Measurements from ENCODE around the gene MEAK7.

GRCh38 chr16:84499638-84500037 is 4.8 kb downstream of the MEAK7 start:
- no peak for TF ChIP-seq ZC3H10 (CRISPR knock-in tag; IDR thresholded peaks at IDR 0.05)
- TF ChIP-seq ZNF70 (CRISPR knock-in tag; IDR thresholded peaks at IDR 0.05): no peak
- no peak for TF ChIP-seq ARNTL (CRISPR knock-in tag; IDR thresholded peaks at IDR 0.05; ENCODE audit: borderline replicate concordance, low read depth)
- no peak for TF ChIP-seq RARB (CRISPR knock-in tag; IDR thresholded peaks at IDR 0.05)
- TF ChIP-seq, protein P1, sequence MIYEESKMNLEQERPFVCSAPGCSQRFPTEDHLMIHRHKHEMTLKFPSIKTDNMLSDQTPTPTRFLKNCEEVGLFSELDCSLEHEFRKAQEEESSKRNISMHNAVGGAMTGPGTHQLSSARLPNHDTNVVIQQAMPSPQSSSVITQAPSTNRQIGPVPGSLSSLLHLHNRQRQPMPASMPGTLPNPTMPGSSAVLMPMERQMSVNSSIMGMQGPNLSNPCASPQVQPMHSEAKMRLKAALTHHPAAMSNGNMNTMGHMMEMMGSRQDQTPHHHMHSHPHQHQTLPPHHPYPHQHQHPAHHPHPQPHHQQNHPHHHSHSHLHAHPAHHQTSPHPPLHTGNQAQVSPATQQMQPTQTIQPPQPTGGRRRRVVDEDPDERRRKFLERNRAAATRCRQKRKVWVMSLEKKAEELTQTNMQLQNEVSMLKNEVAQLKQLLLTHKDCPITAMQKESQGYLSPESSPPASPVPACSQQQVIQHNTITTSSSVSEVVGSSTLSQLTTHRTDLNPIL (CRISPR knock-in tag; IDR thresholded peaks at IDR 0.05; ENCODE audit: low read depth): no peak

Data from SK-N-SH treated with all-trans-retinoic acid at 6 μM for 48 hours (cell line).